ENCODE results near the gene DGKQ. TPM values are rescaled to one million over a fixed set of nuclear protein-coding genes. Genes with fewer than 3 reads are reported as not detected.
A peak's percentile ranks its signal among the peaks of the same experiment; 100 is the strongest.
"Not testable (repeated sequence)": the region's sequence is repeated elsewhere in the genome, so short reads cannot be mapped to it uniquely, and the experiment has no call there.

DGKQ gene
- total and polyA plus RNA-seq, 11 donors: 2.6 to 7.3 (median 4.1) TPM

DNA sequence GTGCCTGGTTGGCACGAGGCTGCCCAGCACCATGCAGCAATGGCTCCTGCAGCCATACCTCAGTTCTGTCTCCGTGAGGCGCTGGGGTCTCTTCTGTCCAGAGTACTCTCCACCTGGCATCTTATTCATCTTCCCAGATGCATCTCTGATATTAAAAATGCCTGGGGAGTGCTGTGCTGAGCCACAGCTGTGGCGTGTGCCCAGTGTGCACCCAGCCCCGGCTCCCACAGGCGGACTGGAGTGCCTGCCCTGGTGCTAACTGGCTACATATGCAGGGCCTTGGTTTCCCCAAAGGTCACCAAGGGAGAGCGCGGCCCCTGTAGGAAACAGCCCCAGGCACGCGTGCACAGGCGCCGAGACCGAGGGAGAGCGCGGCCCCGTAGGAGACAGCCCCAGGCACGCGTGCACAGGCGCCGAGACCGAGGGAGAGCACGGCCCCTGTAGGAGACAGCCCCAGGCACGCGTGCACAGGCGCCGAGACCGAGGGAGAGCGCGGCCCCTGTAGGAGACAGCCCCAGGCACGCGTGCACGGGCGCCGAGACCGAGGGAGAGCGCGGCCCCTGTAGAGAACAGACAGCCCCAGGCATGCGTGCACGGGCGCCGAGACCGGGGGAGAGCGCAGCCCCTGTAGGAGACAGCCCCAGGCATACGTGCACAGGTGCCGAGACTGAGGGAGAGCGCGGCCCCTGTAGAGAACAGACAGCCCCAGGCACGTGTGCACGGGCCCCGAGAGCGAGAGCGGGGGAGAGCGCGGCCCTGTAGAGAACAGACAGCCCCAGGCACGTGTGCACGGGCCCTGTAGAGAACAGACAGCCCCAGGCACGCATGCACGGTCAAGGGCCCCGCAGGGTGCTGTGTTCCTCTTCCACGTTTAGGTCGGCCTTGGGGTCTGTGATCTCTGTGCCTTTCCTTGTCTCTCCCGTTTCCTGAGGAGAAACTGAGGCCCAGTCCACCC is 26.6 kb downstream of the DGKQ start:
- Histone ChIP-seq H3K4me3 (no peak overlapping the region), H3K9me3 (no peaks in the 10 kb centered on the region), H3K36me3 (peaks cover 0 to 17% (median 7%) of the 10 kb centered on the region in 9 donors), H3K4me1 (peaks cover 0 to 18% (median 0%) of the 10 kb centered on the region in 12 donors), H3K27ac (no peak overlapping the region), H3K27me3 (no peaks in the 10 kb centered on the region)
- ATAC-seq: no peak
- WGBS, 4 donors: 62 to 82% (median 65%) methylated on average over 40 to 62 of the region's 62 CpGs
- intact Hi-C loops (cut with DNase I): no loop called here
- DNase-seq: peak in 1 of 5 donors; percentile 14
- TF ChIP-seq POLR2A (IDR thresholded peaks at IDR 0.05): no peak
- TF ChIP-seq, protein P1, sequence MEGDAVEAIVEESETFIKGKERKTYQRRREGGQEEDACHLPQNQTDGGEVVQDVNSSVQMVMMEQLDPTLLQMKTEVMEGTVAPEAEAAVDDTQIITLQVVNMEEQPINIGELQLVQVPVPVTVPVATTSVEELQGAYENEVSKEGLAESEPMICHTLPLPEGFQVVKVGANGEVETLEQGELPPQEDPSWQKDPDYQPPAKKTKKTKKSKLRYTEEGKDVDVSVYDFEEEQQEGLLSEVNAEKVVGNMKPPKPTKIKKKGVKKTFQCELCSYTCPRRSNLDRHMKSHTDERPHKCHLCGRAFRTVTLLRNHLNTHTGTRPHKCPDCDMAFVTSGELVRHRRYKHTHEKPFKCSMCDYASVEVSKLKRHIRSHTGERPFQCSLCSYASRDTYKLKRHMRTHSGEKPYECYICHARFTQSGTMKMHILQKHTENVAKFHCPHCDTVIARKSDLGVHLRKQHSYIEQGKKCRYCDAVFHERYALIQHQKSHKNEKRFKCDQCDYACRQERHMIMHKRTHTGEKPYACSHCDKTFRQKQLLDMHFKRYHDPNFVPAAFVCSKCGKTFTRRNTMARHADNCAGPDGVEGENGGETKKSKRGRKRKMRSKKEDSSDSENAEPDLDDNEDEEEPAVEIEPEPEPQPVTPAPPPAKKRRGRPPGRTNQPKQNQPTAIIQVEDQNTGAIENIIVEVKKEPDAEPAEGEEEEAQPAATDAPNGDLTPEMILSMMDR (IDR thresholded peaks at IDR 0.05): no peak

DNA sequence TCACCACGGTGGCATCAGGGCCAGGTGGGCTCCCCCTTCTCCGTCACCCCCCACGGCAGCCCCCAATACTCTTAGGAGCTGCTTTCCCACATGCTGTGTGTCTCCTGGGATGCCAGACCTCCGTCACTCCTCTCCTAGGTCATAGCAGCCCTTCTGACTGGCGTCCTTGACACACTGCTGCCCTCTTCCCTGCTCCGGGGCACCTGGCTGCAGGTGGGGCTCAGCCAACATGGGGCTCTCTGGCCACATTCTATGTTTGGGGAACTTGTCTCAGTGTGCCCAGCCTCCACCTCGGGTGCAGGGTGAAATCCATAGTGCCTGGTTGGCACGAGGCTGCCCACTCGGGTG is 27.3 kb downstream of the DGKQ start:
- 78 to 84% (median 81%) methylated on average over 7 to 9 of the region's 9 CpGs for WGBS, 4 donors
- intact Hi-C loops (cut with DNase I): no loop called here
- H3K27ac ChIP-seq: no peak overlapping the region
- TF ChIP-seq POLR2A (IDR thresholded peaks at IDR 0.05): no peak
- TF ChIP-seq, protein P1 (IDR thresholded peaks at IDR 0.05): no peak
- ATAC-seq (no peak), DNase-seq (no peak)
- H3K36me3 ChIP-seq: peaks cover 0 to 11% (median 3%) of the 10 kb centered on the region in 9 donors
- H3K27me3 ChIP-seq: no peaks in the 10 kb centered on the region
- H3K9me3 ChIP-seq: no peaks in the 10 kb centered on the region
- H3K4me1 ChIP-seq: peaks cover 0 to 18% (median 0%) of the 10 kb centered on the region in 12 donors
- no peak overlapping the region for H3K4me3 ChIP-seq

DNA sequence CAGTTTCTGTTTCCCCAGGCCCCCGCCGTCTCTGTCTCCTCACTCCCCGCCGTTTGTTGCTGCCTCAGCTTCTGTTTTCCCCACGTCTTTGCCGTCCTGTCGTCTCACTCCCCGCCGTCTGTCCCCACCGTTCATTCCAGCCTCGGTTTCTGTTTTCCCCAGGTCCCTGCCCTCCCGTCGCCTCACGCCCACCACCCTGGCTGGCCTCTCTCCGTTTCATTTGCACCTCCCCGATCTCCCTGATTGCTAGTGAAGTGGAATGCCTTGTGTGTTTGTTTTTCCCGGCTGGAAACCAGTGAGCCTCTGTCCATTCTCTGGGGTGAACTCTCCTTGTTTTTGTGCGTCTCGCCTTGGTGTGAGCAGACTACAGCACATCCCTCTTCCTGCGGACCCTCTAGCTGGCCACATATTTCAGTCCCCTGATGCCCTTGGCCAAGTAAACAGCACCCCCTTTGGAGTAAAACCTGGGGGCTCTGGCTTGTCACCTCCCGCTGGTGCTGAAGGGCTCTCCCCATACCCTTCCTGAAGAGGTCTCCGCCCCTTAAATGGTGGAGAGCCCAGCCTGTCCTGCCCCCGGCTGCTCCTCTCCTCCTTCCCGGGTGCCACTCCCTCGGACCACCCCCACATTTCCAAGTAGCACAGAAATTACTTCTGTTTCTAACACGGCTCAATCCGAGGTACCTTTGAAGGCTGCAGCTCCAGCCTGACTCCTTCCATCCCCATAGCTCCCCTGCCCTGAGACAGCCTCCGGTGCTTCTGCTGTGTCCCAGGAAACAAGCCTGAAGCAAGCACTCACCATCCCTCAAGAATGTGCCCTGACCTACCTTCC is 27.9 kb downstream of the DGKQ start:
- ATAC-seq (no peak), DNase-seq (peak in 1 of 5 donors; percentile 20)
- 61 to 72% (median 68%) methylated on average over 28 of the region's 28 CpGs for WGBS, 4 donors
- Histone ChIP-seq H3K9me3 (no peaks in the 10 kb centered on the region), H3K36me3 (peaks cover 0 to 11% (median 3%) of the 10 kb centered on the region in 9 donors), H3K27me3 (no peaks in the 10 kb centered on the region), H3K27ac (no peak overlapping the region), H3K4me3 (no peak overlapping the region), H3K4me1 (peaks cover 0 to 18% (median 0%) of the 10 kb centered on the region in 12 donors)
- intact Hi-C loops (cut with DNase I): no loop called here
- TF ChIP-seq POLR2A (IDR thresholded peaks at IDR 0.05): no peak
- TF ChIP-seq, protein P1 (IDR thresholded peaks at IDR 0.05): no peak

DNA sequence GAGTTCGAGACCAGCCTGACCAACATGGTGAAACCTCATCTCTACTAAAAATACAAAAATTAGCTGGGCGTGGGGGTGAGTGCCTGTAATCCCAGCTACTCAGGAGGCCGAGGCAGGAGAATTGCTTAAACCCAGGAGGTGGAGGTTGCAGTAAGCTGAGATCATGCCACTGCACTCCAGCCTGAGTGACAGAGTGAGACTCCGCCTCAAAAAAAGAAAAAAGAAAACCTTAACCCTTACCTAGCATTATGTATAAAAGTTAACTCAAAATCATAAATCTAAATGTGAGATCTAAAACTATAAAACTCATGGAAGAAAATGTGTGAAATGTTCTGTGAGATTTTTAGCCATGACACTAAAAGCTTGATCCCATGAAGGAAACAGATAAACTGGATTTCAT is 33.9 kb downstream of the DGKQ start:
- H3K27ac ChIP-seq, H3K27me3 ChIP-seq, ATAC-seq, H3K9me3 ChIP-seq, H3K4me3 ChIP-seq, DNase-seq: not testable (repeated sequence)
- 86 to 88% (median 87%) methylated on average over 4 of the region's 4 CpGs for WGBS, 4 donors
- peaks cover 0 to 11% (median 3%) of the 10 kb centered on the region in 9 donors for H3K36me3 ChIP-seq
- intact Hi-C loops (cut with DNase I): loop anchor here in 1 of 10 donors (10.0 kb wide), 1 partner anchor 155 kb away; no protein-coding TSS in a partner anchor
- peaks cover 0 to 15% (median 0%) of the 10 kb centered on the region in 12 donors for H3K4me1 ChIP-seq
